Measurements from ENCODE around the gene LRP1B. TPM values are rescaled to one million over a fixed set of nuclear protein-coding genes. Genes with fewer than 3 reads are reported as not detected.

LRP1B gene
- total RNA-seq, 1 donor from 2014 or later = not detected

DNA sequence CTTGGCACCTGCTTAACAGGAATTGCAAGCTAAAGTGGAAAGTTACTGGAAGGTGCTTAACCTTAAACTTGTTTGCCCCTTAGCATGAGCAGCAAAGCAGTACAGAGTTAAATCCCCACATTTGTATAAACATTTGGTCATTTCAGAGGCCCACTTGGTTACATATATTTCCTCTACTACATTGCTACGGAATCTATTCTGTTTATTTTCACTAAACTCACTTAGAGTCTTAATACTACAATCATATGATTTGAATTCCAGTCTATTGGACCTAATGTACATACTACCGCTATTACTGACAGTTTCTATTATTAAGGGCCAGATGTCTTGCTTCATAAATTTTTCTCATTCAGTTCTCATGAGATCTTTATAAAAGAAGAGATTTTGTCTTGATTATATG lies 1294.0 kb downstream of the LRP1B start:
- Mint-ChIP-seq H3K4me1 (no peaks in the 10 kb centered on the region), H3K9me3 (peaks cover 4% of the 10 kb centered on the region), H3K27ac (no peak overlapping the region), H3K27me3 (no peaks in the 10 kb centered on the region), H3K36me3 (ENCODE audit: low read depth) (no peaks in the 10 kb centered on the region), H3K4me3 (no peak overlapping the region)
- POLR2A ChIA-PET = no interaction called here
- intact Hi-C loops (cut with micrococcal nuclease) = no loop called here
- CTCF ChIA-PET = no interaction called here
- TF ChIP-seq, protein P1, sequence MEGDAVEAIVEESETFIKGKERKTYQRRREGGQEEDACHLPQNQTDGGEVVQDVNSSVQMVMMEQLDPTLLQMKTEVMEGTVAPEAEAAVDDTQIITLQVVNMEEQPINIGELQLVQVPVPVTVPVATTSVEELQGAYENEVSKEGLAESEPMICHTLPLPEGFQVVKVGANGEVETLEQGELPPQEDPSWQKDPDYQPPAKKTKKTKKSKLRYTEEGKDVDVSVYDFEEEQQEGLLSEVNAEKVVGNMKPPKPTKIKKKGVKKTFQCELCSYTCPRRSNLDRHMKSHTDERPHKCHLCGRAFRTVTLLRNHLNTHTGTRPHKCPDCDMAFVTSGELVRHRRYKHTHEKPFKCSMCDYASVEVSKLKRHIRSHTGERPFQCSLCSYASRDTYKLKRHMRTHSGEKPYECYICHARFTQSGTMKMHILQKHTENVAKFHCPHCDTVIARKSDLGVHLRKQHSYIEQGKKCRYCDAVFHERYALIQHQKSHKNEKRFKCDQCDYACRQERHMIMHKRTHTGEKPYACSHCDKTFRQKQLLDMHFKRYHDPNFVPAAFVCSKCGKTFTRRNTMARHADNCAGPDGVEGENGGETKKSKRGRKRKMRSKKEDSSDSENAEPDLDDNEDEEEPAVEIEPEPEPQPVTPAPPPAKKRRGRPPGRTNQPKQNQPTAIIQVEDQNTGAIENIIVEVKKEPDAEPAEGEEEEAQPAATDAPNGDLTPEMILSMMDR (IDR thresholded peaks at IDR 0.05) = no peak
- ATAC-seq (ENCODE audit: low read depth) (no peak), DNase-seq (no peak)

DNA sequence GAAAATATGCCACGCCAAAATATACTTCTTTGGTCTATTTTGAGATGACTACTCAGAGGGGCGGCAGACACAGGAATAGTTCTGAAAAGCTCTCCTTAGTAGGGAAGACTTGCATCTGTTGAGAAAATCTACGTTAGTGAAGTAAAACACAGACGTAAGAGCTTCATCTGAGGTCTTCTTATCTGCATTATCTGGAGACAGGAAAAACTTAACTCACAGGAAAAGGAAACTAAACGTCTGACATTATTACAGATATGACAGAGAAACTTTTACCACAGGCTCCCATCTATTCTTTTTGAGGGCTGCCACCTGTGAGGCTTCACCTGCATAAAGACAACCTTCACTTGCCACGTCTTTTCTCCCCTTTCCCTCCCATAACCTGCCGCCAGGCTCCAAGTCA lies 1295.7 kb downstream of the LRP1B start:
- ChIA-PET POLR2A (no interaction called here), CTCF (no interaction called here)
- H3K4me1 Mint-ChIP-seq = no peaks in the 10 kb centered on the region
- no peaks in the 10 kb centered on the region for H3K36me3 Mint-ChIP-seq (ENCODE audit: low read depth)
- intact Hi-C loops (cut with micrococcal nuclease) = no loop called here
- peaks cover 10% of the 10 kb centered on the region for H3K9me3 Mint-ChIP-seq
- TF ChIP-seq, protein P1 (IDR thresholded peaks at IDR 0.05) = no peak
- H3K4me3 Mint-ChIP-seq = no peak overlapping the region
- no peak for ATAC-seq (ENCODE audit: low read depth)
- DNase-seq = no peak
- no peak overlapping the region for H3K27ac Mint-ChIP-seq
- no peaks in the 10 kb centered on the region for H3K27me3 Mint-ChIP-seq

DNA sequence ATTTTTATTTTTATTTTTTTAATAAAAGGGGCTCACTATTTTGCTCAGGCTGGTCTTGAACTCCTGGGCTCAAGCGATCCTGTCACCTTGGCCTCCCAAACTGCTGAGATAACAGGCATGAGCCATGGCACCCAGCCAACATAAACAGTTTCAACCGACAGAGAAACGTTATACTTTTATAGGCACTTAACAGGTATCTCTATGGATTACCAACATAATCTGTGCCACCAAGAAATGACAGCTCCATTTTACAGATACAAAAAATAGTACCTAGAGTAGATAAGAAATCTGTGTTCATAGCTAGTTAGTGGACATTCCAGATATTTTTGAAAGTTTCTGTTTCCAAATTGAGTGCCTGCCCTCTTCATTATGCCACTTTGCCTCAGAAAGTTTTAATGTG lies 1316.7 kb downstream of the LRP1B start:
- intact Hi-C loops (cut with micrococcal nuclease) = no loop called here
- POLR2A ChIA-PET = no interaction called here
- CTCF ChIA-PET = no interaction called here
- Mint-ChIP-seq H3K36me3 (ENCODE audit: low read depth) (no peaks in the 10 kb centered on the region), H3K4me3 (no peak overlapping the region), H3K27ac (no peak overlapping the region), H3K4me1 (no peaks in the 10 kb centered on the region), H3K9me3 (no peaks in the 10 kb centered on the region), H3K27me3 (no peaks in the 10 kb centered on the region)
- TF ChIP-seq, protein P1 (IDR thresholded peaks at IDR 0.05) = no peak
- ATAC-seq (ENCODE audit: low read depth) = no peak
- DNase-seq = no peak

DNA sequence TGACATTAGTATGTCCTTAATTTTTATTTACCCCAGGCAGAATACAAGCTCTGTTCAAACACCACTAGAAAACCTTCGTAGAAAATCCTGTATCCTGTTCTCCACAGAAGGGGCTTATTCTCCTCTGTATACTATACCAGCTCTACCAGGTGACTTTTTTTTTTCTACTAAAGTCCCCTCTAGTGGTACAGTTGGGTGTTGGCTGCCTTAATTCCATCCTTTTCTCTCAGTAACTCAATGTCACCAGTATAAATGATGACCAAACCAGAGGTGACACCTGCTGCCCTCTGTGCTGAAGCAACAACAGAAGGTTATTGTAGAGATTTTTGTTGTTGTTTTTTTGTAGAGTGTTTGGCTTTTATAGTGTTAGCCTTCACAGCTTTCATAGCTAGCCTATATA lies 1322.0 kb downstream of the LRP1B start:
- Mint-ChIP-seq H3K4me3 (no peak overlapping the region), H3K9me3 (no peaks in the 10 kb centered on the region), H3K27me3 (no peaks in the 10 kb centered on the region), H3K36me3 (ENCODE audit: low read depth) (no peaks in the 10 kb centered on the region), H3K27ac (no peak overlapping the region), H3K4me1 (no peaks in the 10 kb centered on the region)
- POLR2A ChIA-PET = no interaction called here
- CTCF ChIA-PET = no interaction called here
- TF ChIP-seq, protein P1 (IDR thresholded peaks at IDR 0.05) = no peak
- DNase-seq (no peak), ATAC-seq (ENCODE audit: low read depth) (no peak)
- intact Hi-C loops (cut with micrococcal nuclease) = no loop called here

DNA sequence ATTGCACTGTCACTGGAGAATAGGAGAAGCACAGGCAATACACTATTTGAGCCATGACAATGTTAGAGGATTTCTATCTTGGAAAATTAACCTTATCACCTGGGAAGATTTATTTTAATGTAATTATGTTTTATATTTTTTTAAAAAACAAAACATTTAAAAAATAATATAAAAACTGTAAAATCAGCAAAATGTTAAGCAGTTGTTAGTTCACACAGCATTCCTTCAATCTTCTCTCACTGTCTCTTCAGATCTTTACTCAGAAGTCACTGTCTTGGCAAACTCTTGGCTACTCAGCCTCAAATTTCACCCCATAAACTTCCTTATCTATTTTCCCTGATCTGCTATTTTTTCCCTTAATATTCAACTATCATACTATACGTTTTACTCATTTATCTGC lies 1322.6 kb downstream of the LRP1B start:
- H3K27me3 Mint-ChIP-seq = no peaks in the 10 kb centered on the region
- TF ChIP-seq, protein P1 (IDR thresholded peaks at IDR 0.05) = no peak
- ATAC-seq (ENCODE audit: low read depth) (no peak), DNase-seq (no peak)
- no peak overlapping the region for H3K27ac Mint-ChIP-seq
- H3K4me1 Mint-ChIP-seq = no peaks in the 10 kb centered on the region
- no peak overlapping the region for H3K4me3 Mint-ChIP-seq
- no peaks in the 10 kb centered on the region for H3K36me3 Mint-ChIP-seq (ENCODE audit: low read depth)
- ChIA-PET CTCF (no interaction called here), POLR2A (no interaction called here)
- intact Hi-C loops (cut with micrococcal nuclease) = no loop called here
- H3K9me3 Mint-ChIP-seq = no peaks in the 10 kb centered on the region

Measured in activated B cell treated with CpG ODN at 0.5 μM for 24 hours (primary cell).